ENCODE measurements around the gene C17orf114.

C17orf114 gene

DNA sequence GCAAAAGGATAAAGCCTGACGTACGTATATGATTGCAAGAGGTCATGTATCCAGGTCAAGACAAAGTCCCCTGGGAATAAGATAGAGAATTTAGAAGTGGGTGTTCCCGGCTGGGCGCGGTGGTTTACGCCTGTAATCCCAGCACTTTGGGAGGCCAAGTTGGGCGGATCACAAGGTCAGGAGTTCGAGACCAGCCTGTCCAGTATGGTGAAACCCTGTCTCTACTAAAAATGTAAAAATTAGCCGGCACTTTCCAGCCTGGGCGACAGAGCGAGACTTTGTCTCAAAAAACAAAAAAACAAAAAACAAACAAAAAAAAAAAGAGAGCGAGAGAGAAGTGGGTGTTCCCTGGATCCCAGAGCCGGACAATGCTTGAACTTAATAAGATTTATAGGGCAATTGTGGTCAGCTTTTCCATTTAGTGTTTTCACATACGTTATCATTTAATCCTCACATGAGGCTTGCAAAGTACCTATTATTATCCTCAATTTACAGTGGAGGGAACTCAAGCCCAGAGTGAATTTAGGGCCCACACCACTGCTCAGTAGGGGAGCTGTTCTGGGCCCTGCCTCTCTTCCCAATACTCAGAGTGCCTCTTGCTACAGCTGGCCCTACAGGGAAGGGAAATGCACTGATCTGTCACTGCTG lies 13.8 kb downstream of the C17orf114 start:
- peak in 1 of 3 donors; percentile 37 for DNase-seq

DNA sequence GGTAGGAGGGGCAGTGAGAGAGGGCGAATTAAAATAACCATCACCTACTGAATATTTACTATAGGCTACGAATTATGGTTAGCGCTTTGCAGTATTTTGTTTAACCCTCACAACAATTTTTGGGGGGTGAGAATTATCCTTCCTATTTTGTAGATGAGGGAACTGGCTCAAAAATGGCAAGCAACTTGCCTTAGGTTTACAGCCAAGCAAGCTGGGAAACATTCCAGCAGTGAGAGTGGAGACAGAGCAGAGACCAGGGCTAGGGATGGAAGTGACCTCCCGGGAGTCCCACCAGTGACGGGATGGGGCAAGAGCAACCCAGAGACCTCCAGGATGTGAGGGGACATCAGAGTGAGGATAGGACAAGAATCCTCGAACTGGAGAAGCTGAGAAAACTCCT lies 15.6 kb downstream of the C17orf114 start:
- peak in 1 of 3 donors; percentile 62 for DNase-seq

DNA sequence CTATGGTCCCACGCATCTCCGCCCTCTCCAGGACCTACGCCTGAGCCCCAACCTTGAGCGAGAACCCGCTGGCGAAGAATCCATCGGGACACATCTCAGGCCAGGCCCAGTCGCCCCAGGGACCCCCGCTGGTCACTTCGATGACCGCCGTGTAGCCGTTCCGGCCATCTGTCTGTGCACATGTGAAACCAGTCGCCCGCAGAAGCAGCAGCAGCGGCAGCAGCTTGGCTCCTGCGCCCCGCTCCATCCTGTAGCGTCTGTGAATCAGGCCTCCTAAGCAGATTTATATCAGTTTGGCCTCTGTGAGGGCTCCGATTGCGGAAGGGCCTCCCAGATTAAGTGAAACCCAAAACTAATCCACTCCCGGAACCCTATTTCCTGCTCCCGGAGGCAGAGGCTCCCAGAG lies 16.0 kb downstream of the C17orf114 start, which contains the start of gene VMO1:
Gene VMO1 (minus strand): TSS at position 259 of the 406 bp plus-strand sequence. CDS start 12 bp downstream, at position 247.
- DNase-seq, result peak in 1 of 3 donors; percentile 64

DNA sequence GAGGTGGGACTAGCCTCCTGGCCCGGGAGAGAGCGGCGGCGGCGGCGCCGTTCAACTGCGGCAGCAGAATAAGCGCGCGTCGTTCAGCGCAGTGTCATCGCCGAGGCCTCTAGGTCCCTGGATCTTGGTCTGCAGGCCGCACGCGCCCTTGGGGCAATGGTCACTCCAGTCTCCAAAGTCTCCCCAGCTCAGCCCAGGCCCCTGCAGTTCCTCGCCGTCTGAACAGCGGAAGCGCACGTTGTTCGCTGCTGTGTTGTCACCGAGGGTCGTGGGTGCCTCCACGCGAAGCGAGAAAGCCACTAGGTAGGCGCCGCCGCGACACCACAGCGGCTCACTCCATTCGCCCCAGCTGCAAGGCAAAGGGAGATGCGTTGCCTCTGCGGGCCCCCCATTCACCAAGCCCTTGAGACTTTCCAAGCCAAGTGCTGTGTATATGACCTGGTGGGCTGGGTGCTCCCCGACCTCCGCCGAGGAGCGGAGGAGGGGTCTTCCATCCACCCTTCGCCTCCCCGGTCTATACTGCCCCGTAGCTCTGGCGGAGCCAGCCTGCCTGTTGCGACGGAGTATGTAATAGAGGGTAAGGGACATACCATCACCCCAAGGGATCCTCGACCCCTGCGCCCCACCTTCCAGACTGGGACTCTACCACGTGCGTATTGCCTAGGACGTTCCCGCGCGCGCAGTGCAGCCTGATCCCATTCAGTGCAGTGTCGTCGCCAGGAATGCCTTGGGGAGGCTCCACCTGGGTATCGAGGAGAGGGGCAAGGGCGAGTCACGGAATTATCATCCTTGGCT lies 16.6 kb downstream of the C17orf114 start:
- peak in 1 of 3 donors; percentile 36 for DNase-seq

DNA sequence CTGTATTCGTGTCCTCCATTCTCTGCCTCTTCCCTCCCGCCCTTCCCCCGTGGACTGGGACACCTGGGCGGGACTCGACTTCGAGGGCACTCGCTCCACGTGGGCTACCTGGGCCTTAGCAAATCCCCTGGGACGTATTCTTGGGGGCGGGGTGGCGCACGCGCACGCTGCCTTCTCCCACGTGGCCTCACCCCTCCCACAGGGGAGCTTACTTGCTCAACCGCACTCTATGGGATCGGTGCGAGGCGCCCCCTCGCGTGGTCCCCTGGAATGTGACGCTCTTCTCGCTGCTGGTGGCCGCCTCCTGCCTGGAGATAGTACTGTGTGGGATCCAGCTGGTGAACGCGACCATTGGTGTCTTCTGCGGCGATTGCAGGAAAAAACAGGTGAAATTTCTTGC lies 19.5 kb downstream of the C17orf114 start:
- peak in 1 of 3 donors; percentile 11 for DNase-seq

DNA sequence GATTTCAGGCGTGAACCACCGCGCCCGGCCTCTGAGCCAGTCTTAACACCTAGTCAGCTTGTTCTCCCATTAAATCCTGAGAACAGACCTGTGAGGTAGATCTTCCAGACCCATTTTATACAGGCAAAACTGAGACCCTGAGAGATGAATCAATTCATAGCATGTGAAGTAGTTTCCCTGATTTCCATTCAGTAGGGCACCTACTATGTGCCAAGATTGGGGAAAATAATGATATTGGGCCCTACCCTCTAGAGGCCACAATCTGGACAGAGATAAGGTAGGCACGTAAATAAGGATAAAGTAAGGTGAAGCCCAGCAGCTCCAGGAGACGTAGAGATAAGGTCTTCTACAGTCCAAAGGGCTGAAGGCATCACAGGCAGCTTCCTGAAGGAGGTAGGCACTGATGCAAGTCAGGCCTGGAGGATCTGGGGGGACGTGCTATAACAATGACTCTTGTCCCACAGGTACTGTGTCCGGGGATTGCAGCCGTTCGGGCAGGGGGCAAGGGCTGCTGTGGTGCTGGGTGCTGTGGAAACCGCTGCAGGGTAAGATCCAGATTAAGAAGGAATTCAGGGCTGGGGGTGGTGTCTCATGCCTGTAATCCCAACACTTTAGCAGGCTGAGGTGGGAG lies 21.7 kb downstream of the C17orf114 start:
- no peak for DNase-seq

DNA sequence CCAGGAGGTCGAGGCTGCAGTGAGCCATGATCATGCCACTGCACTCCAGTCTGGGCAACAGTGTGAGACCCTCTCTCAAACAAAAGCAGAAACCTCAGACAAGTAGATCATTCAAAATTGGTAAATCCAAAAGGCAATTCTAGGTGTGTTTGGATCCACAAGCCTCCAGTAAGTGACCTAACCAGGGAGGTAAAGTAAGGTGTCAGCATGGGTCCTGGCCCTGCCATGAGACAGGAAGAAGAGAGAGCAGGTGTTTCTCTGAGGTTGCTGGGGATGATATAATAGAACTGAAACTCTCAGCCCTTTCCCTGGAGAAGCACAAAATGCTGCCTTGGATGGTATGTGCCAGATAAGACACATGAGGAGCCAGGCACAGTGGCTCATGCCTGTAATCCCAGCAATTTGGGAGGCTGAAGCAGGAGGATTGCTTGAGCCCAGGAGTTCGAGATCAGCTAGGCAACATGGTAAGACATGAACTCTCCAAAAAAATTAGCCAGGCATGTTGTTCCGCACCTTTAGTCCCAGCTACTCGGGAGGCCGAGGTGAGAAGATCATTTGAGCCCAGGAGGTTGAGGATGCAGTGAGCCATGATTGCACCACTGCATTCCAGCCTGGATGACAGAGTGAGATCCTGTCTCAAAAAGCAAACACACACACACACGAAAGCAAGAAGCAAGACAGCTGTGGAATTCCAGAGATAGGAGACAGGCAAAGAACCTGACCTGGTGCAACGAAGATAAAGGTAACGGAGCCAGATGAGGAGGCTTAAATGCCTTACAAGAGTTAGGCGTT lies 24.0 kb downstream of the C17orf114 start:
- DNase-seq, result no peak

DNA sequence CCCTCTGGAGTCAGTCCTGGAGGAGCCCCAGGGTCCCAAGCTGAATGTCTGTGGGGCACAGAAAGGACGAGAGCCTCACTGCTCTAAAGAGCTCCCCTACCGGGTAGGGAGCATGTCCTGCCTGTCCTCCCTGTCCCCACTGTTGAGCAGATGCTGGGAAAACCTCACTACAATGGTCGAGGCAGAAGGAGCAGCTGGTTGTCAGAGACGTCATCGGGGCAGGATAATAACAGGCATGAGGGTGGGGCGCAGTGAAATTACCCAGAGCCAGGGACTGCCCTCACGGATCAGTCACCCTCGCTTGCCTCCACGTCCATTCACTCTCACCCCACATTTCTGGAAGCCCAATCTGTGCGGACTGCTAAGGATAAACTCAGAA lies 29.9 kb downstream of the C17orf114 start:
- no peak for DNase-seq

DNA sequence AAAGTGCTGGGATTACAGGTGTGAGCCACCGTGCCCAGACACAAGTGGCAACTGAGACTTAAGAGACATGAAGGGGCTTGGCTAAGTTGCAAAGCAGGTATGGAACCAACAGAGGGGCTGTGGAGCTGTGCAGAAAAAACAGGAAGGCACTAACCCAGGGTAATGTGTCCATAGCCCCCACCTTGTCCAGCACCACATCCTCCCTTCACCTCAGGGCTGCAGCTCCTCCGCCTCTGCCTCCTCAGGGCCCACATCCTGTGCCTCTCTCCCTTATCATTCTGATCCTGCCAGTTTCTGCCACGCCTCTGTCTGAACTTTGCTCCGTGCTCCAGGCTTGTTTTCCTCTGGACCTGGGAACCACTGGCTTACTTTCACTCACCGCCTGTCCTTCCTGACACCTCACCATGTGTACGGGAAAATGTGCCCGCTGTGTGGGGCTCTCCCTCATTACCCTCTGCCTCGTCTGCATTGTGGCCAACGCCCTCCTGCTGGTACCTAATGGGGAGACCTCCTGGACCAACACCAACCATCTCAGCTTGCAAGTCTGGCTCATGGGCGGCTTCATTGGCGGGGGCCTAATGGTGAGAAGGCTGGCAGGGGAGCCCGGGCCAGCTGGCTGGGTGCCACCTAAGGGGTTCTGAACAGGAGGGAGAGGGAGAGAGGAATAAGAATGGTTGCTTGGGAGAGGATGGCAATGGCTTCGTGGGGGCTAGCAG lies 30.5 kb downstream of the C17orf114 start, which contains the start of gene TM4SF5:
Gene TM4SF5 (plus strand): TSS at position 368 of the 716 bp plus-strand sequence. CDS start 37 bp downstream, at position 405.
- DNase-seq, result no peak

DNA sequence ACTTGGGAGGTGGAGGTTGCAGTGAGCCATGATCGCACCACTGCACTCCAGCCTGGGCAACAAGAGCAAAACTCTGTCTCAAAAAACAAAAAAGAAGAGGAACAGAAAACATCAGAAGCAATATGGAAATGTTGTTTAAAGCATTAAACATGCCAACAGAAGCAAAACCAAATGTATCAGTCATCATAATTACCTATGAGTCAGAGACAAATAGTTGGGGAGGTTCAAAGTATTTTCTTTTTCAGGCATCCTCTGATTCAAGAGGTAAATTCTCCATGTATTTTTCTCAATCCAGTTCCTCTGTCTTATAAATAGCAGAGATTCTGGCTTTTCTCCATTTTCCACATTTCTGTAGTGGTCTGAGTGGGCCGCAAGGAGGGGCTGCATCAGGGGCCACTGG lies 32.5 kb downstream of the C17orf114 start:
- DNase-seq, result no peak

DNA sequence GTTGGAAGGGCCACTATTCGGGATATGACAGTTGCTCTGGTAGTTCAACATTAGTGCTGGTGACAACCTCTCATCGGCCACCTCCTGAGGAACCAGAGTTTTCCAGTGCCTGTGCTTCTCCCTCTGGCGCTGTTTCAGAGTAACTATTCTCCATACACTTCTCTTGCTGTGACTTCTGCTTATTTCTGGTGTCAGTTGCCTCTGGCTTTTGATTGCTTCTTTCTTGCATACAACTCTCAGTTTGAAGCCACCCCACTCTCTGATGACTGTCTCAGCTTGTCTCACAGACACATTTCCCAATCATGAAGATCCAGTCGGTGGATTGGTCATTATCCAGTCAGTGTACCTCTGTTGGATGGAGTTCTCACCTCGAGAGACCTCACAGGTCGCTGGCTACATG lies 33.8 kb downstream of the C17orf114 start:
- DNase-seq, result peak in 1 of 3 donors; percentile 30

DNA sequence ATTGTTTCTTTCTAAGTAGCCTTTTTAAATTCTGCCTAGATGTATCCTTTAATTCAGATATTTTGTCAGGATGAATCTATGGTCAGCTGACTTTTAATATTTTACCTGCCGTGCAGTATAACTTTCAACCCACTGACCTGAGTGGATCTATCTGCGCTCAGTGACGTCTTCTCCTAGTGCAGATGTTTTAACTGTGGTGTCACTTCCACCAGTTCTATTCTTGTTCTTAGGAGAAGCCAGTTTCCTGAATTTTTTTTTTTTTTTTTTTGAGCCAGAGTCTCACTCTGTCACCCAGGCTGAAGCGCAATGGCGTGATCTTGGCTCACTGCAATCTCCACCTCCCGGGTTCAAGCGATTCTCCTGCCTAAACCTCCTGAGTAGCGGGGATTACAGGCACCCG lies 35.4 kb downstream of the C17orf114 start:
- no peak for DNase-seq

DNA sequence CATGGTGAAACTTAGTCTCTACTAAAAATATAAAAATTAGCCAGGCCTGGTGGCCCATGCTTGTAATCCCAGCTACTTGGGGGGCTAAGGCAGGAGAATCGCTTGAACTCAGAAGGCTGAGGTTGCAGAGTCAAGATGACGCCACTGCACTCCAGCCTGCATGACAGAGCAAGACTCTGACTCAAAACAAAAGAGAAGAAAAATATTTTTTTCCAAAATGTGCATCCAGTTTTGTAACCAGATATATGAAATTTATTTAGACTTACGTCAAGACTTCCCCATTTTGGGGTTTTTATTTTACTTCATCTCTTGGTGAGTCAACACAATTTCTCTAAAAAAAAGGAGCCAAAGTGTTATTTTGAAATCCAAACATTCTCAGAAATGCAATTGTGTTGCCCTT lies 35.9 kb downstream of the C17orf114 start:
- no peak for DNase-seq

DNA sequence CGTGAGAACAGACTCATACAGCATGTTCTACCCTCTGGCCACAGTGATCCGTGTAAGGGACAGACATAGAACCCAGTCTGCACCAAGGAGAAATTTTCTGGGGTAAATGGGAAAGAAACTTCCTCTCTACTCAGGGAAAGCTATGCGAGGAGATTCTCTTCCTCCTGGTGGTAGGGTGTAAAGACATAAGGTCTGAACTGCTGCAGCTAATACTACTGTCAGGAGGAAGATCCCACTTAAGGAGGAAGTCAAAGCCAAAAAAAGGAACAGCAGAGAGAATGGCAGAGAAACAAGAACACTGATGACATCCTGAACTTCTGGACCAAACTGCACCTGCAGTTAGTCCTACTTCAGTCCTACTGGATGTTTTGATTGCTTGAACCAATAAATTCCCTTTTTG lies 37.5 kb downstream of the C17orf114 start:
- DNase-seq, result no peak

DNA sequence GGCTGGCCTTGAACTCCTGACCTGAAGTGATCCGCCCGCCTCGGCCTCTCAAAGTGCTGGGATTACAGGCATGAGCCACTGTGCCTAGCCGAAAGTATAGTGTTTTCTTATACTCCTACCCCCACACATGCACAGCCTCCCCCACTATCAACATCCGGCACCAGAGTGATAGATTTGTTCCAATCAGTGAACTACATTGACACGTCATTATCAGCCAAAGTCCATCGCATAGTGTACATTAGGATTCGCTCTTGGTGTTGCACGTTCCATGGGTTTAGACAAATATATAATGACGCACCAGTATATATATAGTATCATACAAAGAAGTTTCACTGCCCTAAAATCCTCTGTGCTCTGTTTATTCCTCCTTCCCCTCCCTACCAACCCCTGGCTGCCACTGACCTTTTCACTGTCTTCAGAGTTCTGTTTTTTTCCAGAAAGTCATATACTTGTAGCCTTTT lies 42.3 kb downstream of the C17orf114 start:
- no peak for DNase-seq

DNA sequence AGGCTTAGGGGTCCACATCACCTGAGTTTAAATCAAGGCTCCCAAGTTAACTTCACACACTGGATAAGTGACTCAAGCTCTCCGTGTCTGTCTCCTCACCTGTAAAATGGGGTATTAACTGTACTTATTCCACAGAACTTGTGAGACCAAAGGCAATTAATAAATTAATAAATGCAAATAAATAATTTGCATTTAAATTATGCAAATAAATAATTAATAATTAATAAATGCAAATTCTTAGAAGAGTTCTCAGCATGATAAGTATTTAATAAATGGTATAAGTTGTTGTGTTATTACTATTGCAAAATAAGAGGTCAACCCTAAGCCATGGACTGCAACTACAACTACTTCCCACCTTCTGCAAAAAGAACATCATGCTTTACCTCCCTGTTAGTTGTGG lies 48.7 kb downstream of the C17orf114 start:
- no peak for DNase-seq

DNA sequence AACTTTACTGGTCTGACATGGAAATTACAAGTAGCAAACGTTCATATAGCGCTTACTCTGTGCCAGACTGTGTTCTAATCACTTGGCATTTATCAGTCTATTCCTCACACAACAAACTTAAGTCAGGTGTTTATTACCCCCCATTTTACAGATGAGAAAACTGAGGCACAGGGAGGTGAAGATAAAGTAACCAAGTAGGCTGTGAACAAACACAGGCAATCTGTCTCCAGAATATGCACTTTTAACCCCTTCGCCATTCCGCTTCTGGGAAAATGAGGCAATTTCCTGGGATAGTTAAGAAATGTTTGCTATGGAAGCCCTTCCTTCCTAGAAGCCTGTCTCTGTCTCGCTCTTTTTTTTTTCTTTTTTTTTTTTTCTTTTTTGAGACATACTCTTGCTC lies 50.2 kb downstream of the C17orf114 start:
- no peak for DNase-seq
